OCI-LY7 (cell line): ENCODE results near the gene PLXDC2.

Experiments used
- EZH2phosphoT487 ChIP-seq: fragments of 200-600 bp; sonication (generic); IDR thresholded peaks from 2 replicates; pipeline ENCODE4 v1.6.1; 2018; ENCODE audit warnings: low read depth, borderline replicate concordance, mild to moderate bottlenecking, mixed run types, antibody characterized with exemption, low read length, moderate library complexity, mixed read lengths
- TF ChIP-seq, protein P1 (sequence below): fragments of 200-600 bp; sonication (generic); conservative IDR thresholded peaks from 2 replicates; pipeline ENCODE4 v1.5.1; 2014; ENCODE audit warnings: mild to moderate bottlenecking, antibody characterized with exemption, low read length, moderate library complexity, mixed read lengths

DNA sequence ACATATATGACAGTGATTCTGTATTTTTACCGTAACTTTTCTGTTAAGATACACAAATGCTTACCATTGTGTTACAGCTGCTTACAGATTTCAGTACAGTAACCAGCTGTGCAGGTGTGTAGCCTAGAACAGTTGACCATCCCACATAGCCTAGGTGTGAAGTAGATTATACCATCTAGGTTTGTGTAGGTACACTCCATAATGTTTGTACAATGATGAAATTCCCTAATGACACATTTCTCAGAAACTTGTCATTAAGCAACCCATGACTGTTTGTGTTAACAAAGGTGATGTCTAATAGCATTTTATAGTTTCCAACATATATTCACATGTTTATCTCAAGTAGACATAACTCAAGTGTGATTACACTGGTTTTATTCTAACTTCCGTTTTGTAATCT lies 218.5 kb downstream of the PLXDC2 start:
- TF ChIP-seq, protein P1, sequence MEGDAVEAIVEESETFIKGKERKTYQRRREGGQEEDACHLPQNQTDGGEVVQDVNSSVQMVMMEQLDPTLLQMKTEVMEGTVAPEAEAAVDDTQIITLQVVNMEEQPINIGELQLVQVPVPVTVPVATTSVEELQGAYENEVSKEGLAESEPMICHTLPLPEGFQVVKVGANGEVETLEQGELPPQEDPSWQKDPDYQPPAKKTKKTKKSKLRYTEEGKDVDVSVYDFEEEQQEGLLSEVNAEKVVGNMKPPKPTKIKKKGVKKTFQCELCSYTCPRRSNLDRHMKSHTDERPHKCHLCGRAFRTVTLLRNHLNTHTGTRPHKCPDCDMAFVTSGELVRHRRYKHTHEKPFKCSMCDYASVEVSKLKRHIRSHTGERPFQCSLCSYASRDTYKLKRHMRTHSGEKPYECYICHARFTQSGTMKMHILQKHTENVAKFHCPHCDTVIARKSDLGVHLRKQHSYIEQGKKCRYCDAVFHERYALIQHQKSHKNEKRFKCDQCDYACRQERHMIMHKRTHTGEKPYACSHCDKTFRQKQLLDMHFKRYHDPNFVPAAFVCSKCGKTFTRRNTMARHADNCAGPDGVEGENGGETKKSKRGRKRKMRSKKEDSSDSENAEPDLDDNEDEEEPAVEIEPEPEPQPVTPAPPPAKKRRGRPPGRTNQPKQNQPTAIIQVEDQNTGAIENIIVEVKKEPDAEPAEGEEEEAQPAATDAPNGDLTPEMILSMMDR = no peak
- no peak for TF ChIP-seq EZH2phosphoT487
